Activated CD4-positive, alpha-beta memory T cell treated with anti-CD3 and anti-CD28 coated beads for 36 hours (primary cell): Measurements from ENCODE around the gene TEAD3. TPM values are rescaled to one million over a fixed set of nuclear protein-coding genes. Genes with fewer than 3 reads are reported as not detected.

Experiments
- CTCF ChIA-PET: fragments of 350-600 bp; sonication (Branson Sonifier 250); formaldehyde crosslinking; loops from one replicate; lab custom pipeline; 2021; ENCODE audit warnings: antibody characterized with exemption, inconsistent platforms; lab: Charles Lee
- POLR2A ChIA-PET: fragments of 350-600 bp; sonication (Branson Sonifier 250); formaldehyde crosslinking; loops from one replicate; lab custom pipeline; 2021; ENCODE audit warnings: antibody characterized with exemption; lab: Charles Lee
- DNase-seq: peaks from one replicate; pipeline ENCODE4 v3.0.0-alpha.2; 2020
- H3K27ac Mint-ChIP-seq: one replicate; pipeline ENCODE4 v1.8.0; 2021; ENCODE audit warnings: mixed read lengths
- H3K27me3 Mint-ChIP-seq: one replicate; pipeline ENCODE4 v1.8.0; 2021; ENCODE audit warnings: mixed read lengths
- H3K36me3 Mint-ChIP-seq: one replicate; pipeline ENCODE4 v1.8.0; 2021; ENCODE audit warnings: mixed read lengths
- H3K4me1 Mint-ChIP-seq: one replicate; pipeline ENCODE4 v1.8.0; 2021; ENCODE audit warnings: low read depth, mixed read lengths
- H3K4me3 Mint-ChIP-seq: one replicate; pipeline ENCODE4 v1.8.0; 2021; ENCODE audit warnings: mild to moderate bottlenecking, mixed read lengths
- H3K9me3 Mint-ChIP-seq: one replicate; pipeline ENCODE4 v1.8.0; 2021; ENCODE audit warnings: mixed read lengths
- intact Hi-C: fragments of 100-400 bp; cut with micrococcal nuclease; formaldehyde crosslinking; loops from one replicate; pipeline ENCODE4 v1.15.1; 2023
- total RNA-seq, 2 experiments: library from RNA; stranded (reverse); gene quantifications; one replicate each; pipeline ENCODE4 v1.2.3, GENCODE V29; 2021

The TEAD3 gene
- total RNA-seq, 2 experiments from 2014 or later: 1.8 to 2.2 TPM

- intact Hi-C loops: no loop called here
- Mint-ChIP-seq H3K27ac (no peak overlapping the region), H3K4me3 (no peak overlapping the region), H3K9me3 (no peaks in the 10 kb centered on the region), H3K27me3 (peaks cover 11% of the 10 kb centered on the region), H3K36me3 (no peaks in the 10 kb centered on the region), H3K4me1 (no peaks in the 10 kb centered on the region)
- ChIA-PET CTCF (no interaction called here), POLR2A (no interaction called here)
- DNase-seq: no peak
Observed at GRCh38 chr6:35511562-35511941, 14.7 kb upstream of the TEAD3 start.

DNA sequence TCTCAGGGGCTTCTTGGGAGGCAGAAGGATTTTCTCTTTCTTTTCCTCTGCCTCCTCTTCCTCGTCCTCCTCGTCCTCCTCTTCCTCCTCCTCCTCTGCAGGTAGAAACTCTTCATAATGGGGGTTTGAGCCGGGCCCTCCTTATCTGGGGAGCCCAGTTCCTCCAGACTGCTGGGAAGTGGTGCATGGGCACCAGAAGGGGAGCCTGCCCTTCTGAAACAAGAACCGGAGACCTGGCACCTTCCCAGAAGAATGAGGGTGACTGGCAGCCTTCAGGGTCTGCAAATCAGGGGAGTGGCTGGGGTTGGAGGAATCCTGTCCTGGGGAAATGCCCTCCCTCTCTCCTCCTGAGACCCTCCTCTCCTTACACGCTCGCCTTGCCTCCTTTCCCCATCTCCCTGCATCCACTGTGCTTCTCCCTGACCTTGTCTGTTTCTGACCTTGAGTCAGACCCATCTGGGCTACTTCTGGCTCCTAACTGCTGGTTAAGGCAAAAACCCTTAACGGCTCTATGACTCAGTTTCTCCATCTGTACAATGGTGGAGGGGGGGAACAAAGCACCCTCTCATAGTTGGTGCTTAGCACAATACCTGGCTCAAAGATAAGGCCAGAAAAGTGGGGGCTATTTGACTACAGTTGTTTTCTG lies 14.2 kb upstream of the TEAD3 start:
- Mint-ChIP-seq H3K36me3 (no peaks in the 10 kb centered on the region), H3K4me1 (no peaks in the 10 kb centered on the region), H3K9me3 (no peaks in the 10 kb centered on the region), H3K27ac (no peak overlapping the region), H3K4me3 (no peak overlapping the region), H3K27me3 (peaks cover 11% of the 10 kb centered on the region)
- CTCF ChIA-PET: interaction anchor here (1.6 to 1.8 kb wide), 2 partner anchors 12 to 13 kb away, joined by 4 to 7 read pairs; no protein-coding TSS in a partner anchor
- intact Hi-C loops: no loop called here
- POLR2A ChIA-PET: no interaction called here
- no peak for DNase-seq

GRCh38 chr6:35508542-35508941 lies 11.7 kb upstream of the TEAD3 start:
- POLR2A ChIA-PET: no interaction called here

DNA sequence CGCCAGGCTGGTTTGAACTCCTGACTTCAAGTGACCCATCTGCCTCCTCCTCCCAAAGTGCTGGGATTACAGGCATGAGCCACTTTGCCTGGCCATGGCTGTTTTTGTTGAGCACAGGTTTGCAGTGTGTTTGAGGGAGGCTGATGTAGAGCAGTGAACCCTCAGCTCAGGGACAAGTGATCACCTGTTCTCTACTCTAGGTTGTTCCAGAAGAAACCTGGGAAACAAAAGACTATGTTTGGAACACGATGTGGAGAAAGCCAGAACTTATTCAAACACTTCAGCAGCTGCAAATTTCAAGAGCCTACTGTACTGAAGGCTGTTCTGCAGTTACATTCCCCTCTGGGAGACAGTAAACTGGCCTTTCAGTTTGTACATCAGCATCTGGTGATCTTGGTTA lies 11.1 kb upstream of the TEAD3 start:
- H3K27me3 Mint-ChIP-seq: peaks cover 11% of the 10 kb centered on the region
- no peaks in the 10 kb centered on the region for H3K4me1 Mint-ChIP-seq
- ChIA-PET POLR2A (no interaction called here), CTCF (interaction anchor here (1.5 kb wide), 1 partner anchor 15 kb away, joined by 3 read pairs; no protein-coding TSS in a partner anchor)
- no peak overlapping the region for H3K4me3 Mint-ChIP-seq
- intact Hi-C loops: no loop called here
- H3K9me3 Mint-ChIP-seq: no peaks in the 10 kb centered on the region
- H3K36me3 Mint-ChIP-seq: no peaks in the 10 kb centered on the region
- no peak overlapping the region for H3K27ac Mint-ChIP-seq
- no peak for DNase-seq

More at GRCh38 chr6:35508542-35508941, 11.7 kb upstream of the TEAD3 start:
- peaks cover 11% of the 10 kb centered on the region for H3K27me3 Mint-ChIP-seq
- H3K27ac Mint-ChIP-seq: no peak overlapping the region
- intact Hi-C loops: no loop called here
- no peaks in the 10 kb centered on the region for H3K4me1 Mint-ChIP-seq
- H3K4me3 Mint-ChIP-seq: no peak overlapping the region
- H3K36me3 Mint-ChIP-seq: no peaks in the 10 kb centered on the region
- no peaks in the 10 kb centered on the region for H3K9me3 Mint-ChIP-seq
- CTCF ChIA-PET: no interaction called here
- no peak for DNase-seq

DNA sequence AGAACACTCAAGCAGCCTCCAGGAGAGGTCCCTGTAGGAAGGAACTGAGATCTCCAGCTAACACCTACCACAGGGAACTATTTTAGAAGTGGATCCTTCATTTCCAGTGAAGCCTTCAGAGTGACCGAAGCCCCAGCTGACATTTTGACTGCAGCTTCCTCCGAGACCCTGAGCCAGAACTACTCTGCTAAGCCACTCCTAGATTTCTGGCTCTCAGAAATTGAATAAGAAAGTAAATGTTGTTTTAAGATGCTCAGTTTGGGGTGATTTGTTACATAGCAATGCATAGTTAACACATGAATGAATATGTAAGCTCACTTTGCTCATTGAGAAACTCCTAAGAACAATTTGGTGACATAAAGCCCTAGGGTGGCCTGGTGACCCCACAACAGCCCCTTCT lies 10.3 kb upstream of the TEAD3 start:
- H3K4me3 Mint-ChIP-seq: no peak overlapping the region
- DNase-seq: no peak
- ChIA-PET POLR2A (no interaction called here), CTCF (interaction anchor here (0.9 to 1.5 kb wide), 3 partner anchors 10 to 229 kb away, joined by 3 to 4 read pairs (median 3); partner anchors contain the start of genes ARMC12 and TEAD3)
- no peaks in the 10 kb centered on the region for H3K9me3 Mint-ChIP-seq
- no peaks in the 10 kb centered on the region for H3K4me1 Mint-ChIP-seq
- intact Hi-C loops: no loop called here
- H3K27ac Mint-ChIP-seq: no peak overlapping the region
- H3K27me3 Mint-ChIP-seq: peaks cover 10% of the 10 kb centered on the region
- no peaks in the 10 kb centered on the region for H3K36me3 Mint-ChIP-seq

DNA sequence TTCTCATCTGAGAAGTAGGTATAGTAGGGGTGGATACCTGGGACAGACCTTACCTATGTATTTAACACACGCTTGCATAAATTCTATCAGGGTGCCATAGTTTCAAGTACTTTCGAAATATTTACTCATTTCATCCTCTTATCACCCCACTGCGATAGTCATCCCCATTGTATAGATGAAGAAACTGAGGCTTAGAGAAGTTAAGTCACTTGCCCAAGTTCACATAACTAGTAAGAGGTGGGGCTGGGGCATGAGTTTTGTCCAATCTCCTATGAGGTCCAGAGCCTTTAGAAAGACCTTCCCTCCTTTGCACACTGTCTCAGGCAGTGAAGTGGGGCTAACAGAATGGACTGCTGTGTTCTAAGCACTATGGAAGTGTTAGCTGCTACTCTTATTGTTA lies 9.7 kb upstream of the TEAD3 start:
- H3K27me3 Mint-ChIP-seq: peaks cover 9% of the 10 kb centered on the region

DNA sequence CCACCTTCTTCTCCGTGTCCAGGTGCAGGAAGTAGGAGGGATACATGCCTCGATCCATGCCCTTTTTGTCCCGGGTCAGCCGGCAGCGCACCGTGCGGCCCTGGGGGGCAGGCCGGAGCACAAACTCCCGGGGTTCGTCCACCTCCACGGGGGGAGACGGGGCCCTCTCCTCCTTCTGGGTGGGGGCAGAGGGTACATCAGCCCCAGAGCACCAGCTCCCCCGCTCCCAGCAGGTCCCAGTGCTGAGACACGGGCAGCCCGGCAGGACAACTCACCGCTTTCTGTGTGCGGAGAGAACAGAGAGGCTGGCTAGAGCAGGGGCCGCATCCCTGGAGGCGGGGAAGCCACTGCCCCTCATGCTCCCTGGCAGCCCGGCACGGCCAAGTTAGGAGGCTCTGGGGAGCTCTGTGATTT lies 9.1 kb upstream of the TEAD3 start:
- Mint-ChIP-seq H3K27me3 (peaks cover 6% of the 10 kb centered on the region), H3K4me3 (no peak overlapping the region), H3K9me3 (no peaks in the 10 kb centered on the region), H3K36me3 (no peaks in the 10 kb centered on the region), H3K4me1 (no peaks in the 10 kb centered on the region), H3K27ac (no peak overlapping the region)
- intact Hi-C loops: no loop called here
- ChIA-PET POLR2A (no interaction called here), CTCF (interaction anchor here (1.3 kb wide), 1 partner anchor 231 kb away, joined by 4 read pairs; the partner anchor contains the start of gene ARMC12)
- no peak for DNase-seq

More for the DNA sequence above, 9.7 kb upstream of the TEAD3 start:
- POLR2A ChIA-PET: no interaction called here
- Mint-ChIP-seq H3K36me3 (no peaks in the 10 kb centered on the region), H3K4me3 (no peak overlapping the region), H3K27ac (no peak overlapping the region), H3K4me1 (no peaks in the 10 kb centered on the region), H3K9me3 (no peaks in the 10 kb centered on the region)
- CTCF ChIA-PET: interaction anchor here (0.9 to 1.3 kb wide), 2 partner anchors 10 to 230 kb away, joined by 3 to 4 read pairs; partner anchors contain the start of genes ARMC12 and TEAD3
- no peak for DNase-seq
- intact Hi-C loops: no loop called here

DNA sequence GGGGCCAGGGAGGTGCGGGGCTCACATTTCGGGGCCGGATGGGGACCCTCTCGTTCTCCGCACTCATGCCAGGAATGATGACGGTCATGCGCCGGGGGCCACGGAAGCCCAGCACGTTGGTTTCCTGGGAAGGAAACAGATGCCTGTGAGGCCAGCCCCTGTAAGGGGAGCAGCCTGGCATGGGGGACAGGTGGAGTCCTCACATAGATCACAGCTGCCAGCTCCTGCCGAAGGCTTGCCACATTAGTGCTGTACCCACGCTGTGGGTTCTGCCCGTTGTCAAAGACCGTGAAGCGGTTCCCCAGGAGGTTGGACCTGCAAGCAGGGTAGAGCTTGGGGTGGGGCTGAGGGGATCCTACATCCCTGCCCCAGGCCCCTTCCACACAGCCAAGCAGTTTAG lies 6.7 kb upstream of the TEAD3 start:
- H3K36me3 Mint-ChIP-seq: no peaks in the 10 kb centered on the region
- no peak for DNase-seq
- peaks cover 8% of the 10 kb centered on the region for H3K27me3 Mint-ChIP-seq
- H3K4me1 Mint-ChIP-seq: peaks cover 3% of the 10 kb centered on the region
- POLR2A ChIA-PET: no interaction called here
- CTCF ChIA-PET: interaction anchor here (0.9 kb wide), 1 partner anchor 49 kb away, joined by 4 read pairs; no protein-coding TSS in a partner anchor
- no peak overlapping the region for H3K4me3 Mint-ChIP-seq
- H3K9me3 Mint-ChIP-seq: no peaks in the 10 kb centered on the region
- intact Hi-C loops: no loop called here
- no peak overlapping the region for H3K27ac Mint-ChIP-seq

- Mint-ChIP-seq H3K4me1 (peaks cover 7% of the 10 kb centered on the region), H3K4me3 (no peak overlapping the region), H3K27me3 (peaks cover 11% of the 10 kb centered on the region), H3K27ac (no peak overlapping the region), H3K36me3 (no peaks in the 10 kb centered on the region), H3K9me3 (no peaks in the 10 kb centered on the region)
- ChIA-PET CTCF (interaction anchor here (1.1 kb wide), 1 partner anchor 21 kb away, joined by 3 read pairs; no protein-coding TSS in a partner anchor), POLR2A (no interaction called here)
- DNase-seq: no peak
- intact Hi-C loops: no loop called here
Observed at GRCh38 chr6:35501784-35502183, 4.9 kb upstream of the TEAD3 start.

DNA sequence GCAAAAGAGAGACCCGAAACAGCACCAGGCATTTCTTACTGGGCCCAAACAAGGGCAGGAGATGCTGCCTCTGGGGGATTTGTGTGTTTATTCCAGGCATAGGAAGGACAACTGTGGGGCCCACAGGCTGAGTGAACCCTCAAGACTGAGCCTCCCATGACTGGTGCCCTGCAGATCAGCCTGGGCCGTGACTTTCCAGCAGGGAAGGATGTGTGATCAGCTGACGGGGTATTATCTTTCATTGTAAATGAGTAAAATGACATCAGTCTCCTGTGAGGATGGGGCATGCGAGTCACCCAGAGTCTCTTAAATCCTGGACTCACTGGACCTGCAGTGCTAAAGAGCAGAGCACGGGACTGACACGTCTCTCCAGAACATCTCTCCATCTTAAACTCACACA lies 3.9 kb upstream of the TEAD3 start:
- H3K27ac Mint-ChIP-seq: no peak overlapping the region
- H3K4me1 Mint-ChIP-seq: peaks cover 7% of the 10 kb centered on the region
- CTCF ChIA-PET: no interaction called here
- H3K9me3 Mint-ChIP-seq: no peaks in the 10 kb centered on the region
- POLR2A ChIA-PET: no interaction called here
- intact Hi-C loops: no loop called here
- no peaks in the 10 kb centered on the region for H3K36me3 Mint-ChIP-seq
- DNase-seq: no peak
- no peak overlapping the region for H3K4me3 Mint-ChIP-seq
- peaks cover 11% of the 10 kb centered on the region for H3K27me3 Mint-ChIP-seq

DNA sequence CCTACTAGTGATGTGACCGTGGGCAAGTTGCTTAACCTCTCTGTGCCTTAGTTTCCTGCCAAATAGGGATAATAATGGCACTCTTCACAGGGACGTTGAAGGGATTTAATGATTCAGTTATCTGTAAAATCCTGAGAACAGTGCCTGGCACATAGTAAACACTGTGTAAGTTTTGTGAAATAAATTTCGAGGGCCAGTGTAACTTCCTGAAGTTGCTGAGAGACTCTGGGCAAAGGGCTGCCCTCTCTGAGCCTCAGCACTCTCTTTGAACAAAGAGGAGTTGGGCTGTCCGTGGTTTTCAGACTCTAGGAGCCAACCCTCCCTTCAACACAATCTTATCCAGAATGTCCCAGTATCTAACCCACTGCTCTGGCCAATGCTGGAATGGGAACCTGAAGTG lies 2.5 kb upstream of the TEAD3 start:
- H3K9me3 Mint-ChIP-seq: no peaks in the 10 kb centered on the region
- no peak for DNase-seq
- peaks cover 7% of the 10 kb centered on the region for H3K4me1 Mint-ChIP-seq
- POLR2A ChIA-PET: no interaction called here
- intact Hi-C loops: no loop called here
- H3K36me3 Mint-ChIP-seq: no peaks in the 10 kb centered on the region
- no peak overlapping the region for H3K4me3 Mint-ChIP-seq
- H3K27me3 Mint-ChIP-seq: peaks cover 11% of the 10 kb centered on the region
- no peak overlapping the region for H3K27ac Mint-ChIP-seq
- CTCF ChIA-PET: no interaction called here

- DNase-seq: no peak
- ChIA-PET POLR2A (interaction anchor here (1.2 to 3.0 kb wide), 2 partner anchors 25 to 27 kb away, joined by 5 to 11 read pairs; no protein-coding TSS in a partner anchor), CTCF (interaction anchor here (1.1 to 1.7 kb wide), 5 partner anchors 12 to 205 kb away, joined by 3 to 5 read pairs (median 3); no protein-coding TSS in a partner anchor)
- intact Hi-C loops: no loop called here
- peaks cover 11% of the 10 kb centered on the region for H3K27me3 Mint-ChIP-seq
- H3K4me3 Mint-ChIP-seq: peak overlapping the region; percentile 71
- peaks cover 13% of the 10 kb centered on the region for H3K4me1 Mint-ChIP-seq
- no peaks in the 10 kb centered on the region for H3K9me3 Mint-ChIP-seq
- no peak overlapping the region for H3K27ac Mint-ChIP-seq
- no peaks in the 10 kb centered on the region for H3K36me3 Mint-ChIP-seq
Observed at GRCh38 chr6:35498422-35499067, 1.7 kb upstream of the TEAD3 start.
